Mesothelial cell of epicardium (in vitro differentiated cells): Measurements from ENCODE around the gene PTPN20. TPM values are rescaled to one million over a fixed set of nuclear protein-coding genes. Genes with fewer than 3 reads are reported as not detected.

Source experiments
- DNase-seq, 2 experiments: peaks; one replicate each; pipeline ENCODE4 v3.0.0; 2021; ENCODE audit warnings: low spot score in 2 of 2; ENCODE audit not compliant: unreplicated experiment in 2 of 2
- H3K27ac Mint-ChIP-seq: 2 replicates; pipeline ENCODE4 v1.8.0; 2021; ENCODE audit warnings: mixed read lengths
- H3K27me3 Mint-ChIP-seq: 2 replicates; pipeline ENCODE4 v1.8.0; 2021; ENCODE audit warnings: low read depth, mixed read lengths
- H3K36me3 Mint-ChIP-seq: 2 replicates; pipeline ENCODE4 v1.8.0; 2021; ENCODE audit warnings: mixed read lengths
- H3K4me1 Mint-ChIP-seq: 2 replicates; pipeline ENCODE4 v1.8.0; 2021; ENCODE audit warnings: mixed read lengths
- H3K4me3 Mint-ChIP-seq: 2 replicates; pipeline ENCODE4 v1.8.0; 2021; ENCODE audit warnings: mild to moderate bottlenecking, moderate library complexity, mixed read lengths
- H3K9me3 Mint-ChIP-seq: 2 replicates; pipeline ENCODE4 v1.8.0; 2021; ENCODE audit warnings: mixed read lengths
- total RNA-seq: library from RNA; stranded (reverse); gene quantifications from 3 replicates; pipeline ENCODE4 v1.2.1, GENCODE V29; 2021
- TF ChIP-seq, protein P1 (sequence below): fragments of 200-600 bp; sonication (generic); IDR thresholded peaks from one replicate; pipeline ENCODE4 v1.5.0; 2021; ENCODE audit warnings: antibody characterized with exemption; ENCODE audit not compliant: unreplicated experiment

PTPN20 gene
- total RNA-seq, 1 donor from 2014 or later = not detected

DNA sequence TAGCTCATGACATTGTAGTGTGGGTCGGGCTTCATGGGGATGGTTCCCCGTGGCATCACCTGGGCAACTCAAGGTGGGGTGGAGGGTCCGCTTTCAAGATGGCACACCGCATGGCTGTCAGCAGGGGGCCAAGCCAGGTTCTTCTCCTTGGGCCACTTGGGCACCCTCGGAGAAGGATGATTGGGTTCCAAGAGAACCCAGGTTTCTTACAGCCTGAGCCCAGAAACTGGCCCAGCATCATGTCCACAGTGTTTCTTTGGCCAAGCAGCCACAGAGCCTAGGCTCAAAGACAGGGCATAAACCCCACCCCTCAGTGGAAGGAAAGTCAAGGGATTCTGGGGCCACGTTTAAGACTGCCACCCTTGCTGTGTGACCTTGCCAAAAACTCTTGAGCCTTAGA lies 110.6 kb downstream of the PTPN20 start:
- DNase-seq = no peak
- no peaks in the 10 kb centered on the region for H3K36me3 Mint-ChIP-seq

DNA sequence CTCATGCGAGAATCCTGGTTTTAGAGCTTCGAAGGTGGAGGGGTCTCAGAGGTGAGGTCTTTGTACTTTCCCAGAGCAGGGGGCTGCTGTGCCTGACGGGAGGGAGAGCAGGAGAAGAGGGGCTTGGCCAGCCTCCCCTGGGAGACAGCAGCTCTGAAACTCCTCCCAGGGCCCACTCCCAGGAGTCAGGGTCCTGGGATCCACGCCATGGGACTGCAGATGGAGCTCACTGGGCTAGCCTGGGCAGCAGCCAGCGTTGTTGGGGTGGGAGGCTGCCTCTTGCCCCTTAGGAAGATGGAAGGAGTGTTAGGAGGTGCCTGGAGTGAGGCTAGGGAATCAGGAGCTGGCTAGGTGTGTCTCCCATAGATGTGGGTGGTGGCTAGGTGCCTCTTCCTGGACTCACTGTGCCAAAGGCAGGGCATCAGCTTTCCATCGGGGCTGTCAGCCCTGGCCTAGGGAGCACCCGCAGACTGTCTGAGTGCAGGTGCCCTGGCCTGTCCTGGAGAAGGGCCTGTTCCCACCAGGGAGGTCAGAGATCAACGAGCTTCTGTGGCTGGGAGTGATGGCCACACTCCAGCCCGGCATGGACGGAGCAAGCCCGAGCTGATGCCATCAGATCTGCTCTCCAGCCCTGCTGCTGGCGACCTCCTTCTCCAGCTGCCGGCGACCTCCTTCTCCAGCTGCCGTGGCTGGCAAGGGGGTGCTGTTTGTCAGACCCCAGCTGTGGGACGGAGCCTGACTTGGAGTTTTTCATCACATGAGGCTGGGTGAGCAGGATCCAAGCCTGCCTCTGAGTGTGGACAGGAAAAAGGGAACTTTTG lies 111.3 kb downstream of the PTPN20 start:
- Mint-ChIP-seq H3K27ac (no peak overlapping the region), H3K4me1 (no peaks in the 10 kb centered on the region), H3K27me3 (no peaks in the 10 kb centered on the region), H3K36me3 (no peaks in the 10 kb centered on the region), H3K4me3 (no peak overlapping the region), H3K9me3 (no peaks in the 10 kb centered on the region)
- TF ChIP-seq, protein P1, sequence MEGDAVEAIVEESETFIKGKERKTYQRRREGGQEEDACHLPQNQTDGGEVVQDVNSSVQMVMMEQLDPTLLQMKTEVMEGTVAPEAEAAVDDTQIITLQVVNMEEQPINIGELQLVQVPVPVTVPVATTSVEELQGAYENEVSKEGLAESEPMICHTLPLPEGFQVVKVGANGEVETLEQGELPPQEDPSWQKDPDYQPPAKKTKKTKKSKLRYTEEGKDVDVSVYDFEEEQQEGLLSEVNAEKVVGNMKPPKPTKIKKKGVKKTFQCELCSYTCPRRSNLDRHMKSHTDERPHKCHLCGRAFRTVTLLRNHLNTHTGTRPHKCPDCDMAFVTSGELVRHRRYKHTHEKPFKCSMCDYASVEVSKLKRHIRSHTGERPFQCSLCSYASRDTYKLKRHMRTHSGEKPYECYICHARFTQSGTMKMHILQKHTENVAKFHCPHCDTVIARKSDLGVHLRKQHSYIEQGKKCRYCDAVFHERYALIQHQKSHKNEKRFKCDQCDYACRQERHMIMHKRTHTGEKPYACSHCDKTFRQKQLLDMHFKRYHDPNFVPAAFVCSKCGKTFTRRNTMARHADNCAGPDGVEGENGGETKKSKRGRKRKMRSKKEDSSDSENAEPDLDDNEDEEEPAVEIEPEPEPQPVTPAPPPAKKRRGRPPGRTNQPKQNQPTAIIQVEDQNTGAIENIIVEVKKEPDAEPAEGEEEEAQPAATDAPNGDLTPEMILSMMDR = no peak
- no peak for DNase-seq

More for the DNA sequence above, 110.6 kb downstream of the PTPN20 start:
- Mint-ChIP-seq H3K27ac (no peak overlapping the region), H3K4me3 (no peak overlapping the region), H3K9me3 (no peaks in the 10 kb centered on the region), H3K27me3 (no peaks in the 10 kb centered on the region), H3K4me1 (no peaks in the 10 kb centered on the region)
- TF ChIP-seq, protein P1 = no peak

DNA sequence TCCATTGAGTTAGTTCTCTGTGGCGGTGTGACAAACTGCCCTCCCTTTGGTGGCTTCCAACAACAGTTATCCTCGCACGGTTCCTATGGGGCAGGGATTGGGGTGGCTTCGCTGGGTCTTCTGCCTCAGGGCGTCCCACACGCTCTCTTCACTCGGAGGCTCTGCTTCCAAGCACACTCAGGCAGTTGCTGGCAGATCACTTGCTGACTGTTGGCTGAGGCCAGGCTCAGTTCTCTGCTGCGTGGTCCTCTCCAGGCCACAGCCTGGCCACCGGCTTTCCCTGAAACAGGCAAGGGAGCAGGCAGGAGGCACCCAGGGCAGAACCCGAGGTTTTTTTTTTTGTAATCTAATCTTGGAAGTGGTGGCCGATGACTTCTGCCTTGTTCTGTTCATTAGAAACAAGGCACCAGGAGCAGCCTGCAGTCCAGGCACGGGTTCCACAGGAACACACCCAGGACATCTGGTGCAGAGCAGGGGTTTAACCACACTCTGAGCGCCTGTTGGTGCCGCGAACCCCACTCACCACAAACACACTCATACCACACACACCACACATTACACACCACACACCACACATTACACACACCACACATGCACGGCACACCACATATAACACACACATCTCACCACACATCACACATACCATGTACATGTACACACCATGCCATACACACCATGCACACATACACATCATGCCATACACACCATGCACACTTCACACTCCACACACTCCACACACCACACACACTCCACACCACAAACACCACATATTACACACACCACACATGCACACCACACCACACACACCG lies 112.2 kb downstream of the PTPN20 start:
- no peak for DNase-seq
- no peak overlapping the region for H3K27ac Mint-ChIP-seq

DNA sequence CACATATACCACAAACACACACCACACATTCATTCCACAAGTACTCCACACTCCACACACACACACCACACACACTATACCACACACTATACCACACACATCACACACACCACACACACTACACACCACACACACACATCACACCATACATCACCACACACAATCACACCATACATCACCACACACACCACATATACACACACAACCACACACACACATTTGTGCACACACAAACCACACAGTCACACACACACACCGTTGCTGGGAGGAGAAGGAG lies 112.8 kb downstream of the PTPN20 start:
- H3K4me1 Mint-ChIP-seq = no peaks in the 10 kb centered on the region
- TF ChIP-seq, protein P1 = no peak
- no peaks in the 10 kb centered on the region for H3K27me3 Mint-ChIP-seq
- no peak overlapping the region for H3K4me3 Mint-ChIP-seq
- no peaks in the 10 kb centered on the region for H3K36me3 Mint-ChIP-seq
- H3K27ac Mint-ChIP-seq = no peak overlapping the region
- peak in 1 of 2 experiments; percentile 17 for DNase-seq
- no peaks in the 10 kb centered on the region for H3K9me3 Mint-ChIP-seq

More for the DNA sequence above, 112.2 kb downstream of the PTPN20 start:
- no peaks in the 10 kb centered on the region for H3K9me3 Mint-ChIP-seq
- H3K4me1 Mint-ChIP-seq = no peaks in the 10 kb centered on the region
- no peak overlapping the region for H3K4me3 Mint-ChIP-seq
- no peaks in the 10 kb centered on the region for H3K36me3 Mint-ChIP-seq
- TF ChIP-seq, protein P1 = no peak
- H3K27me3 Mint-ChIP-seq = no peaks in the 10 kb centered on the region

DNA sequence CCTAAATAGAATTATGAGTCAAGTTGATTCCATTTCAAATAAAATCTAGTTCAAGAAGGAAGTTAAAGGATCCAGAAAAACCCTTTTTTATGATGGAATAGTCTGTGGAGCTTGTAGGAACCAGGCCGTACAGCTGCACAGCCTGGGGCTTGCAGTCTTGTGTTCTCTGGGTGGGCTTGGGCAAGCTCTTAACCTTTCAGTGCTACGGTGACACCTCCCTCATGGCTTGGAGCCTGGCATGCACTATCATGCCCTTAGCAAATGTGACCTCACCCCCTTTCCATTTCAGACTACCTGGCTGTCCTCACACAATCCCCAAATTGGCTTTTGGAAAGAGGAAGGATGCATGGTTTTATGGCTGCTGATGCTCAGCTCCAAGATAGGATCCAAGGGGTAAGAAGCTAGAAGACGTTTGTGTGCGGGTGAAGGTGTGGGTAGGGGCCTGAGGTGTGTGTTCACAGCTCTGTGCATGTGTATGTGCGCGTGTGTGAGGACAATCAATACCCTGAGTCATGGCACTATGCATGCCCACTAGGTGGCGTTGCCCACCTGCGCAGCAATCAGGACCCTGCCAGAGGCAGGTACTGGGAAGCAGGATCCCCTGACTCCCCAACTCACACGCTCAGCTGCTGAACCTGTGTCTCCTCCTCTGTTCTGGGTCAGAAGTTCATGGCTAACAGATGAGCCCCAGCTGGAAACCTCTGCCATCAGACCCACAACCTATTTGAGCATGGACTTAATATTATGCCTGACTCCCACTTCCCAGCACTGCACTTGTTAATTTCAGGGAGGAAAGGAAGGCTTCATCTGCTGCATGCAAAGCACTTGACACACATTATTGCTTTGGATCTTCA lies 113.4 kb downstream of the PTPN20 start:
- H3K36me3 Mint-ChIP-seq = no peaks in the 10 kb centered on the region
- TF ChIP-seq, protein P1 = peak; percentile 89
- no peaks in the 10 kb centered on the region for H3K9me3 Mint-ChIP-seq
- no peak overlapping the region for H3K27ac Mint-ChIP-seq
- no peaks in the 10 kb centered on the region for H3K4me1 Mint-ChIP-seq
- DNase-seq = peak in 1 of 2 experiments; percentile 80
- H3K4me3 Mint-ChIP-seq = no peak overlapping the region
- no peaks in the 10 kb centered on the region for H3K27me3 Mint-ChIP-seq
